GM18907 (cell line): Measurements from ENCODE around the gene WNK4.
"Not testable (repeated sequence)": the region's sequence is repeated elsewhere in the genome, so short reads cannot be mapped to it uniquely, and the experiment has no call there.

Source experiments
- ATAC-seq: cut with Tn5 transposase; IDR thresholded peaks from one replicate; pipeline ENCODE4 v1.9.1; 2021; ENCODE audit warnings: mild to moderate bottlenecking, moderate library complexity; ENCODE audit not compliant: unreplicated experiment

Gene WNK4

GRCh38 chr17:42779936-42780850, at the start of gene WNK4:
TSS of gene WNK4 (plus strand) at chr17:42780610. CDS start at chr17:42780699, 89 bp downstream.
- ATAC-seq: no peak

- no peak for ATAC-seq
Measured at GRCh38 chr17:42740699-42741098, 39.7 kb upstream of the WNK4 start.

- not testable (repeated sequence) for ATAC-seq
Measured at GRCh38 chr17:42742916-42743315, 37.5 kb upstream of the WNK4 start.

GRCh38 chr17:42743595-42744282, 36.7 kb upstream of the WNK4 start:
- ATAC-seq: no peak

GRCh38 chr17:42744283-42744805, 36.1 kb upstream of the WNK4 start:
- peak; percentile 59 for ATAC-seq

- ATAC-seq: peak; percentile 73
Measured at GRCh38 chr17:42744806-42745617, 35.4 kb upstream of the WNK4 start, which contains the start of gene EZH1. TSS of gene EZH1 (minus strand) at chr17:42745040. CDS start at chr17:42728941, 16,099 bp downstream.

GRCh38 chr17:42748202-42748907, 32.1 kb upstream of the WNK4 start:
- no peak for ATAC-seq

GRCh38 chr17:42748908-42749798, 31.3 kb upstream of the WNK4 start:
- ATAC-seq: no peak

- ATAC-seq: no peak
Measured at GRCh38 chr17:42750739-42751344, 29.6 kb upstream of the WNK4 start.

- ATAC-seq: no peak
Measured at GRCh38 chr17:42751628-42752027, 28.8 kb upstream of the WNK4 start.

GRCh38 chr17:42754782-42755181, 25.6 kb upstream of the WNK4 start:
- ATAC-seq: no peak

GRCh38 chr17:42759982-42760651, 20.3 kb upstream of the WNK4 start:
- no peak for ATAC-seq

GRCh38 chr17:42760652-42761581, 19.5 kb upstream of the WNK4 start, which contains the start of gene RAMP2:
TSS of gene RAMP2 (plus strand) at chr17:42761227. CDS start at chr17:42761262, 35 bp downstream.
- ATAC-seq: no peak

GRCh38 chr17:42761638-42762037, 18.8 kb upstream of the WNK4 start:
- no peak for ATAC-seq

GRCh38 chr17:42766124-42766523, 14.3 kb upstream of the WNK4 start:
- no peak for ATAC-seq

GRCh38 chr17:42767512-42767911, 12.9 kb upstream of the WNK4 start:
- no peak for ATAC-seq

GRCh38 chr17:42768006-42768405, 12.4 kb upstream of the WNK4 start:
- not testable (repeated sequence) for ATAC-seq
